Tibial artery (tissue), 4 donors: ENCODE results near the gene MRGPRX2.
A peak's percentile ranks its signal among the peaks of the same experiment; 100 is the strongest.

Source experiments
- DNase-seq, 2 donors: peaks; one replicate each; pipeline ENCODE4 v3.0.0-alpha.2; 2019
- H3K27ac ChIP-seq, 2 donors: fragments of 200-600 bp; sonication (generic) in 1 of 2; 1 replicate in 1 of 2; 2 replicates in 1 of 2; pipeline ENCODE4 v1.5.1; 2018 to 2019; ENCODE audit warnings: mild to moderate bottlenecking in 1 of 2
- H3K27me3 ChIP-seq, 2 donors: fragments of 200-600 bp; sonication (generic) in 1 of 2; one replicate each; pipeline versions ENCODE4 v1.5.1 to v1.6.0; 2016 to 2019
- H3K36me3 ChIP-seq, 3 donors: fragments of 200-600 bp; sonication (generic) in 2 of 3; one replicate each; pipeline ENCODE4 v1.5.1; 2016 to 2019; ENCODE audit warnings: mild to moderate bottlenecking in 2 of 3
- H3K4me1 ChIP-seq, 4 donors: fragments of 200-600 bp; sonication (generic) in 2 of 4; 1 replicate in 3 of 4; 2 replicates in 1 of 4; pipeline ENCODE4 v1.5.1; 2016 to 2019
- H3K4me3 ChIP-seq, 2 donors: fragments of 200-600 bp; sonication (generic) in 1 of 2; 1 replicate in 1 of 2; 2 replicates in 1 of 2; pipeline ENCODE4 v1.5.1; 2018 to 2019; ENCODE audit warnings: mild to moderate bottlenecking in 2 of 2
- H3K9me3 ChIP-seq, 3 donors: fragments of 200-600 bp; sonication (generic) in 1 of 3; one replicate each; pipeline ENCODE4 v1.5.1; 2016 to 2019
- intact Hi-C: fragments of 100-400 bp; cut with DNase I; formaldehyde crosslinking; loops from one replicate; pipeline ENCODE4 v1.15.0; 2023; ENCODE audit warnings: low total_unique reads
- TF ChIP-seq, protein P1 (sequence below), 2 experiments: fragments of 200-600 bp in 1 of 2; fragments of 450-650 bp in 1 of 2; IDR thresholded peaks; one replicate each; pipeline ENCODE4 v1.5.1; 2017 to 2019; ENCODE audit warnings: antibody characterized with exemption in 2 of 2, mild to moderate bottlenecking in 1 of 2, moderate library complexity in 1 of 2

Gene MRGPRX2

GRCh38 chr11:19076744-19077589, 16.4 kb upstream of the MRGPRX2 start:
- TF ChIP-seq, protein P1, sequence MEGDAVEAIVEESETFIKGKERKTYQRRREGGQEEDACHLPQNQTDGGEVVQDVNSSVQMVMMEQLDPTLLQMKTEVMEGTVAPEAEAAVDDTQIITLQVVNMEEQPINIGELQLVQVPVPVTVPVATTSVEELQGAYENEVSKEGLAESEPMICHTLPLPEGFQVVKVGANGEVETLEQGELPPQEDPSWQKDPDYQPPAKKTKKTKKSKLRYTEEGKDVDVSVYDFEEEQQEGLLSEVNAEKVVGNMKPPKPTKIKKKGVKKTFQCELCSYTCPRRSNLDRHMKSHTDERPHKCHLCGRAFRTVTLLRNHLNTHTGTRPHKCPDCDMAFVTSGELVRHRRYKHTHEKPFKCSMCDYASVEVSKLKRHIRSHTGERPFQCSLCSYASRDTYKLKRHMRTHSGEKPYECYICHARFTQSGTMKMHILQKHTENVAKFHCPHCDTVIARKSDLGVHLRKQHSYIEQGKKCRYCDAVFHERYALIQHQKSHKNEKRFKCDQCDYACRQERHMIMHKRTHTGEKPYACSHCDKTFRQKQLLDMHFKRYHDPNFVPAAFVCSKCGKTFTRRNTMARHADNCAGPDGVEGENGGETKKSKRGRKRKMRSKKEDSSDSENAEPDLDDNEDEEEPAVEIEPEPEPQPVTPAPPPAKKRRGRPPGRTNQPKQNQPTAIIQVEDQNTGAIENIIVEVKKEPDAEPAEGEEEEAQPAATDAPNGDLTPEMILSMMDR (IDR thresholded peaks at IDR 0.05): peak; percentile 62 to 95
- Histone ChIP-seq H3K4me1 (peaks cover 0 to 4% (median 0%) of the 10 kb centered on the region in 4 donors), H3K27ac (no peak overlapping the region), H3K36me3 (no peaks in the 10 kb centered on the region), H3K4me3 (no peak overlapping the region), H3K27me3 (peaks cover 0 to 10% of the 10 kb centered on the region in 2 donors), H3K9me3 (no peaks in the 10 kb centered on the region)
- no peak for DNase-seq
- intact Hi-C loops: no loop called here

GRCh38 chr11:19075636-19076035, 15.1 kb upstream of the MRGPRX2 start:
- no peaks in the 10 kb centered on the region for H3K9me3 ChIP-seq
- intact Hi-C loops: no loop called here

DNA sequence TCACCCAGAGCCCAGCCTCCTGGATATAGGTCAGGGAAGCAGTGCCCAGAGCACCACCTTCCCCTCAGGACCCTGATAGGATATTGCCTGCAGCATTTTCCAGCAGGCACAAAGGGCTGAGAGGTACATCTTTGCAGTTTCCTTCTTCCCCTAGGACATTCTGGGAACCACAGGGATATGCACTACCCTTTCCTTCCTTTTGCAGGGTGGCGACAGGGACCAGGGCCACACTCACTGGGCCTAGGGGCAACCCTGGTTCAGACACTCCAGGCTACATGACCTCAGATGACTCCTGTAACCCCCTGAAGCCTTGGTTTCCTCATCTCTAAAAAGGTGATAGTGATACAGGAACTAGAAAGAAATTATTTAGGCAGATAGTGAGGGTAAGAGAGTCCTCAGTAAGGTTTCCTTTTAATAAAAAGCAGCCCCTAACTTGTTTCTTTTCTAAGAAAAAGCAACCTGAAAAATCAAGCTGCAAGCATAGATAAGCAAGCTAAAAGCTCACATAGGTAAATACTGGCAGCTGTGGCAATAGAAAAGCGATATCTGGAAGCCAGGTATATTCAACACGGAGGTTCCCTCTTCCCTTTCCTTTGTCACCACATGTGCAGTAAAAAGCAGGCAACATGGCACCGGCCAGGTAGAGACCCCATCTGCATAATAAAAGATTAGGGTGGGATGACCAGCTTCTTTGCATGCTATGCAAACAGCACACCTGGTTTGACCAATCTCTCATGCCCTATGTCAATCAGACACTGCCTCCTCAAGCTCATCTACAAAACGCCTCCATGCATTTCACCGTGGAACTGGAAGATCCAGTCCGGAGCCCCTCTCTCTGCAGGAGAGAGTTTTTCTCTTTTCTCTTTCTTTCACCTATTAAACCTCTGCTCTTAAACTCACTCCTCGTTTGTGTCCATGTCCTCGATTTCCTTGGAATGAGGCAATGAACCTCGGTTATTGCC, 13.2 kb upstream of the MRGPRX2 start:
- no peaks in the 10 kb centered on the region for H3K36me3 ChIP-seq
- H3K4me1 ChIP-seq: peaks cover 0 to 4% (median 0%) of the 10 kb centered on the region in 4 donors
- intact Hi-C loops: loop anchor here (5.0 kb wide), 1 partner anchor 479 kb away; no protein-coding TSS in a partner anchor
- peaks cover 0 to 13% of the 10 kb centered on the region in 2 donors for H3K27me3 ChIP-seq
- no peaks in the 10 kb centered on the region for H3K9me3 ChIP-seq
- DNase-seq: no peak
- H3K4me3 ChIP-seq: no peak overlapping the region
- no peak overlapping the region for H3K27ac ChIP-seq
- TF ChIP-seq, protein P1 (IDR thresholded peaks at IDR 0.05): no peak

More at GRCh38 chr11:19075636-19076035, 15.1 kb upstream of the MRGPRX2 start:
- Histone ChIP-seq H3K4me1 (peaks cover 0 to 4% (median 0%) of the 10 kb centered on the region in 4 donors), H3K4me3 (no peak overlapping the region), H3K27ac (no peak overlapping the region), H3K36me3 (no peaks in the 10 kb centered on the region), H3K27me3 (peaks cover 0 to 9% of the 10 kb centered on the region in 2 donors)
- DNase-seq: no peak
- TF ChIP-seq, protein P1 (IDR thresholded peaks at IDR 0.05): no peak

GRCh38 chr11:19072464-19072863, 11.9 kb upstream of the MRGPRX2 start:
- TF ChIP-seq, protein P1 (IDR thresholded peaks at IDR 0.05): no peak
- Histone ChIP-seq H3K27ac (no peak overlapping the region), H3K27me3 (peaks cover 0 to 11% of the 10 kb centered on the region in 2 donors), H3K9me3 (no peaks in the 10 kb centered on the region), H3K36me3 (no peaks in the 10 kb centered on the region), H3K4me3 (no peak overlapping the region), H3K4me1 (peaks cover 0 to 3% (median 0%) of the 10 kb centered on the region in 4 donors)
- DNase-seq: no peak
- intact Hi-C loops: loop anchor here (5.0 kb wide), 1 partner anchor 480 kb away; no protein-coding TSS in a partner anchor

DNA sequence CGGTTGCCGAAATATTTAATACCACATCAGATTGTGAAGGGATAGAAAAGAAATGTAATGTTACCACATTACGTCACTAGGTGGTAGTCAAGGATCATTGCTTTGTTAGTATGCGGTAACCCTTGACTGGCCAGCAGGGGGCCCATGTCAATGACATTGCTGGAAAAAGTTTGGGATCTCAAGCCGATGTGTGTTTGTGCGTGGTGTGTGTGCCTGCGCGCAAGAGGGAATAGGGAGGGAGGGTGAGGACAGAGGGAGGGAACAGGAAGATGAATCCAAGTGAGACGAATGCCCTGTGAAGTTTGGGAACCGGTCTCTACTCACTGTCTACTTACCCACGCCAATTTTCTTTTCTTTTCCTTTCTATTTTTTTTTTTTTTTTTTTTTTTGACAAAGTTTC, 10.7 kb upstream of the MRGPRX2 start:
- intact Hi-C loops: loop anchor here (5.0 kb wide), 1 partner anchor 481 kb away; no protein-coding TSS in a partner anchor
- H3K27me3 ChIP-seq: peaks cover 0 to 11% of the 10 kb centered on the region in 2 donors
- H3K27ac ChIP-seq: no peak overlapping the region
- no peaks in the 10 kb centered on the region for H3K4me1 ChIP-seq
- H3K36me3 ChIP-seq: no peaks in the 10 kb centered on the region
- H3K9me3 ChIP-seq: no peaks in the 10 kb centered on the region
- DNase-seq: peak in 1 of 2 donors; percentile 52
- TF ChIP-seq, protein P1 (IDR thresholded peaks at IDR 0.05): peak; percentile 75 to 77
- no peak overlapping the region for H3K4me3 ChIP-seq
